Kidney epithelial cell (primary cell): Measurements from ENCODE around the gene IKZF5. TPM values are rescaled to one million over a fixed set of nuclear protein-coding genes. Genes with fewer than 3 reads are reported as not detected.

Experiments used
- DNase-seq: peaks from one replicate; pipeline ENCODE4 v3.0.0-alpha.2; 2010; ENCODE audit warnings: low read depth
- H3K27me3 ChIP-seq: 2 replicates; pipeline ENCODE4 v1.6.0; 2011; ENCODE audit warnings: low read length; ENCODE audit not compliant: control insufficient read depth, insufficient read depth
- H3K36me3 ChIP-seq: 2 replicates; pipeline ENCODE4 v1.5.1; 2011; ENCODE audit warnings: low read length; ENCODE audit not compliant: control insufficient read depth, insufficient read depth
- H3K4me3 ChIP-seq: 2 replicates; pipeline ENCODE4 v1.5.1; 2011; ENCODE audit warnings: low read depth, mild to moderate bottlenecking, control low read depth, low read length
- CTCF ChIP-seq: IDR thresholded peaks from 2 replicates; pipeline ENCODE4 v1.5.1; 2011; ENCODE audit warnings: mild to moderate bottlenecking, moderate library complexity, low read length, control low read depth, inconsistent platforms; ENCODE audit not compliant: insufficient read depth, poor library complexity, severe bottlenecking
- total RNA-seq: library from RNA; depleted of rRNA; stranded (reverse); fragments of >200 nt; gene quantifications from 2 replicates; pipeline ENCODE4 v1.2.3, GENCODE V29; 2015

The IKZF5 gene
- total RNA-seq, 1 donor from 2014 or later, result 3.0 TPM

DNA sequence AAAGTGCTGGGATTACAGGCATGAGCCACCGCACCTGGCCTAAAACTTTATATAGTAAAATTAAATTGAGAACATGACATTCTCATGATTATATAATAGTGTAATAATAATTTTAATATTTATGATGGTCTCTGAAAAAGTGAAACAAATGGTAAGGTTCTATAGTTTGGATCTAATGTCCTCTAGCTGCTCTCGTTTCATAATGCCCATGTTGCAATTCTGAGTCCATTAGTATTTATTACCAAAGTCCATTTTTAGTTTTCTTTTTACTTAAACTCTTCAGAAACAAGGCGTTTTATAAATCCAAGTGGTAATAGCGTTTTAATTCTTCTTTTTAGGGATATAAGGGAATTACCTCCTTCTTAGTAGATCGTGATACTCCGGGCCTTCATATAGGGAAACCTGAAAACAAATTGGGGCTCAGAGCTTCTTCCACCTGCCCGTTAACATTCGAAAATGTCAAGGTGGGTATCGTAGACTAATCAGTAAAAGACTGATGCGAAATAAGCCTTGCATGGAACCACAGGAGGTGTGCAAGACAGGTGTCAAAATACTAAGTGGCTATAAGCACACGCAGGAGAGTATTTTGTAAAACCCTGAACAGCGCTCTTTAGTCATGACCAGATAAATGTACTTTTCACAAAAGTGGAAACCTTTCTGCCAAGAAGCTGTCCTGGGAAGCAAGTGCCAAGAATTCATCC is 34.3 kb upstream of the IKZF5 start:
- Histone ChIP-seq H3K27me3 (no peaks in the 10 kb centered on the region), H3K36me3 (no peaks in the 10 kb centered on the region), H3K4me3 (no peak overlapping the region)
- DNase-seq, result no peak
- TF ChIP-seq CTCF, result no peak

GRCh38 chr10:123039632-123039930 is 31.0 kb upstream of the IKZF5 start:
- Histone ChIP-seq H3K4me3 (no peak overlapping the region), H3K27me3 (no peaks in the 10 kb centered on the region), H3K36me3 (no peaks in the 10 kb centered on the region)
- no peak for DNase-seq
- TF ChIP-seq CTCF, result no peak

- Histone ChIP-seq H3K4me3 (no peak overlapping the region), H3K36me3 (no peaks in the 10 kb centered on the region), H3K27me3 (no peaks in the 10 kb centered on the region)
- no peak for TF ChIP-seq CTCF
- no peak for DNase-seq
Measured at GRCh38 chr10:123038782-123039631, 30.4 kb upstream of the IKZF5 start.

DNA sequence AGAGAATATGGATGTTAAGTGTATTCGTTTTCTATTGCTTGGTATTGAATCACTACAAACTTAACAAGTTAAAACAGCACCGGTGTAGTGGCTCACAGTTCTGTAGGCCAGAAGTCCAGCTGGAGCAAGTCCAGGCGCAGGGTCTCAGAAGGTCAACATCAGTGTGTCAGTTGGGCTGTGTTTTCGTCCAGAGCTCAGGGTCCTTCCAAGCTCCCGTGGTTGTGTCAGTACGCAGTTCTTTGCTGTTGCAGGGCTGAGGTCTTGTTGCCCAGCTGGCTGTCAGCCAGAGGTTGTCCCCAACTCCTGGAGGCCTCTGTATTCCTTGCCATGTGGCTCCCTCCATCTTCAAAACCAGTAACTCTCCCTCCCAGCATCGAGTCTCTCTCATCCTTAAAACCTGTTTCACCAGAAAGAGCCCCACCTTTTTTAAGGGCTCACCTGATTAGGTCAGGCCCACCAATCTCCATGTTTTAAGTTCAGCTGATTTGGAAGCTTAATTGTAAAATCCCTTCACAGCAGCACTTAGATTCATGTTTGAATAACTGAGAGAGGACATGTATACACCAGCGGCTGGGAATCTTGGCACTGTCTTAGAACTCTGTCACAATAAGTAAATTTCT is 27.0 kb upstream of the IKZF5 start:
- no peak overlapping the region for H3K4me3 ChIP-seq
- H3K36me3 ChIP-seq, result no peaks in the 10 kb centered on the region
- TF ChIP-seq CTCF, result no peak
- no peaks in the 10 kb centered on the region for H3K27me3 ChIP-seq
- no peak for DNase-seq

DNA sequence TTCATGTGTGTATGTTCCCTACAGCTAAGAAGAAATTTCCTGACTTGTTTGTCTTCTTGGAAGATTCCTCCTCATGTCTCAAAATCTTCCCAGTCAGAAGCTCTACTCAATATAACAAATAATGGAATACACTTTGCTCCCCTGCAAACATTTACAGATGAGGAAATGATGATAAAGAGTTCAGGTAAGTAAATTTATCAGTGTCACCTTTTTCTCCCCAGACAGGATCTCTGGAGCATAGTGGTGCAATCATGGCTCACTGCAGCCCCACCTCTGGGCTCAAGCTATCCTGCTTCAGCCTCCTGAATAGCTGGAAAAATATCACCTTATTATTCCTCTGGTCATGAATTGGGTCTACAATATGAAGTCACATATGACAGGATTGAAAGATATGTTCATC is 25.7 kb upstream of the IKZF5 start:
- Histone ChIP-seq H3K4me3 (no peak overlapping the region), H3K27me3 (no peaks in the 10 kb centered on the region), H3K36me3 (no peaks in the 10 kb centered on the region)
- no peak for DNase-seq
- no peak for TF ChIP-seq CTCF
